Measurements from ENCODE around the gene AUH.
A peak's percentile ranks its signal among the peaks of the same experiment; 100 is the strongest.

AUH gene

DNA sequence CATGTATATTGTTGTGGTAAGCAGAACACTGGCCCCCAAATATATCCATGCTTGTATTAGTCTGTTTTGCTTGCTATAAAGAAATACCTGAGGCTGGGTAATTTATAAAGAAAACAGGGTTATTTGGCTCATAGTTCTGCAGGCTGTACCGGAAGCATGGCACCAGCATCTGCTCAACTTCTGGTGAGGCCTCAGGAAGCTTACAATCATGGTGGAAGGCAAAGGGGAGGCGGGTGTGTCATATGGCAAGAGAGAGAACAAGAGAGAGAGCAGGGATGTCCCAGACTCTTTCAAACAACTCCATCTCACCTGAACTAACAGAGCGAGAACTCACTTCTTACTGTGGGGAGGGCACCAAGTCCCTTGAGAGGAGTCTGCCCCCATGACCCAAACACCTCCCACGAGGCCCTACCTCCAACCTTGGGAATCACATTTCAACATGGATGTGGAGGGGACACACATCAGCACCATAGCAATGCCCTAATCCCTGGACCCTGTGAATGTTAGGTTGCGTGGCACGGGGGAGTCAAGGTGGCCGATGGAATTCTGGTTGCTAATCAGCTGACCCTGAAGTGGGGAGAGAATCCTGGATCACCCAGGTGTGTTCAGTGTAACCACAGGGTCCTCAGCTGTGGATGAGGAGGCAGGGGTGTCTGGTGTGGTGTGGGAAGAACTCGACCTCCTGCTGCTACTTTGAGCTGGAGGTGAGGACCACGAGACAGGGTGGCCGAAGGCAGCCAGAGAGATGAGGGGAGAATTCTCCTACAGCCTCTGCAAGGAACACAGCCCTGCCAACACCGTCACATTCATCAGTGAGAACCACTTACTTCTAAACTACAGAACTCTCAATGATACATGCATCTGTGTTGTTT, 172.8 kb downstream of the AUH start:
- Histone ChIP-seq H2AK5ac (ENCODE audit: low read length, severe bottlenecking) (no peak overlapping the region), H3K4ac (ENCODE audit: low read depth in 1 of 2, low read length in 2 of 2) (no peak overlapping the region), H3K23ac (ENCODE audit: low read length in 2 of 2) (no peak overlapping the region), H3K27me3 (ENCODE audit: control insufficient read depth in 1 of 2, insufficient read depth in 1 of 2, low read length in 2 of 2) (no peaks in the 10 kb centered on the region), H2BK15ac (ENCODE audit: low read depth, poor library complexity, severe bottlenecking) (no peak overlapping the region), H3K9ac (ENCODE audit: low read length) (no peak overlapping the region), H3K79me1 (replicated peaks; ENCODE audit: low read length, poor library complexity, severe bottlenecking) (no peaks in the 10 kb centered on the region), H3K9me3 (ENCODE audit: control insufficient read depth, low read length) (peaks cover 2% of the 10 kb centered on the region), H3K18ac (ENCODE audit: low read depth in 1 of 2, low read length in 2 of 2) (peak overlapping the region in 1 of 2 experiments; percentile 59), H2BK120ac (ENCODE audit: low read depth, low read length) (no peak overlapping the region), H3K27ac (ENCODE audit: low read length, poor library complexity, severe bottlenecking) (no peak overlapping the region), H2BK5ac (ENCODE audit: low read depth, low read length, poor library complexity, severe bottlenecking) (no peak overlapping the region), H3K36me3 (ENCODE audit: control insufficient read depth in 1 of 2, insufficient read depth in 2 of 2, low read depth in 1 of 2, low read length in 2 of 2) (no peaks in the 10 kb centered on the region), H3K4me1 (ENCODE audit: control insufficient read depth, insufficient read depth, low read depth, low read length) (peaks cover 31% of the 10 kb centered on the region), H3K14ac (ENCODE audit: low read length in 2 of 2) (no peak overlapping the region), H3K4me3 (ENCODE audit: insufficient read depth in 1 of 2, low read depth in 1 of 2, low read length in 2 of 2) (no peak overlapping the region), H2AFZ (ENCODE audit: low read depth, low read length) (no peak overlapping the region), H2BK12ac (ENCODE audit: low read length in 2 of 2) (peak overlapping the region in 1 of 2 experiments; percentile 68), H3K4me2 (ENCODE audit: low read length, poor library complexity, severe bottlenecking) (no peak overlapping the region), H4K8ac (ENCODE audit: low read length) (no peak overlapping the region), H4K91ac (ENCODE audit: low read length) (peak overlapping the region; percentile 34)
- WGBS, result 95% methylated on average over 7 of the region's 11 CpGs
- DNase-seq, result no peak

DNA sequence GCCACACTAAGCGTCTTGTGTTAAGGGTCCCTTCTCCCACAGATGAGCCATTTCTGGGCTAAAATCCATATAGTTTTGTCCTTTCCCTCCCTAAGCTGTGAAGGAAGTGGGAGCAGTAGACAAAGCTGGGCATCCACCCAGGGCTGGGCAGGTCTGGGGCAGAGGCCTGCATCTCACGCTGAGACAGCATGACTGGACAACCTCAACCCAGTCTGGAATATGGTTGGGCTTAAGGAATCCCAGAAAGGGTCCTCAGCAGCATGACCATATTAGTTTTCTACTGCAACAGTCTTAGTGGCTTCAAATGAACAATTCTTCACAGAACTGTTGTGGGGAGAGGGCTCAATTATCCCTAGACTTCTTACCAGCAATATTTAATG, 173.8 kb downstream of the AUH start:
- H2BK15ac ChIP-seq (ENCODE audit: low read depth, poor library complexity, severe bottlenecking), result peak overlapping the region; percentile 33
- H3K79me1 ChIP-seq (replicated peaks; ENCODE audit: low read length, poor library complexity, severe bottlenecking), result no peaks in the 10 kb centered on the region
- 58% methylated on average over 1 of the region's 2 CpGs for WGBS
- no peak overlapping the region for H2AK5ac ChIP-seq (ENCODE audit: low read length, severe bottlenecking)
- H3K4me1 ChIP-seq (ENCODE audit: control insufficient read depth, insufficient read depth, low read depth, low read length), result peaks cover 24% of the 10 kb centered on the region
- H2BK120ac ChIP-seq (ENCODE audit: low read depth, low read length), result no peak overlapping the region
- DNase-seq, result no peak
- H3K4ac ChIP-seq (ENCODE audit: low read depth in 1 of 2, low read length in 2 of 2), result no peak overlapping the region
- no peak overlapping the region for H3K18ac ChIP-seq (ENCODE audit: low read depth in 1 of 2, low read length in 2 of 2)
- H3K14ac ChIP-seq (ENCODE audit: low read length in 2 of 2), result no peak overlapping the region
- H2BK12ac ChIP-seq (ENCODE audit: low read length in 2 of 2), result no peak overlapping the region
- H3K4me2 ChIP-seq (ENCODE audit: low read length, poor library complexity, severe bottlenecking), result no peak overlapping the region
- no peak overlapping the region for H4K91ac ChIP-seq (ENCODE audit: low read length)
- H3K27me3 ChIP-seq (ENCODE audit: control insufficient read depth in 1 of 2, insufficient read depth in 1 of 2, low read length in 2 of 2), result no peaks in the 10 kb centered on the region
- peak overlapping the region; percentile 15 for H2BK5ac ChIP-seq (ENCODE audit: low read depth, low read length, poor library complexity, severe bottlenecking)
- no peaks in the 10 kb centered on the region for H3K36me3 ChIP-seq (ENCODE audit: control insufficient read depth in 1 of 2, insufficient read depth in 2 of 2, low read depth in 1 of 2, low read length in 2 of 2)
- no peak overlapping the region for H3K27ac ChIP-seq (ENCODE audit: low read length, poor library complexity, severe bottlenecking)
- H3K9ac ChIP-seq (ENCODE audit: low read length), result peak overlapping the region; percentile 52
- peaks cover 2% of the 10 kb centered on the region for H3K9me3 ChIP-seq (ENCODE audit: control insufficient read depth, low read length)
- H2AFZ ChIP-seq (ENCODE audit: low read depth, low read length), result no peak overlapping the region
- H3K23ac ChIP-seq (ENCODE audit: low read length in 2 of 2), result no peak overlapping the region
- H3K4me3 ChIP-seq (ENCODE audit: insufficient read depth in 1 of 2, low read depth in 1 of 2, low read length in 2 of 2), result no peak overlapping the region
- H4K8ac ChIP-seq (ENCODE audit: low read length), result no peak overlapping the region

DNA sequence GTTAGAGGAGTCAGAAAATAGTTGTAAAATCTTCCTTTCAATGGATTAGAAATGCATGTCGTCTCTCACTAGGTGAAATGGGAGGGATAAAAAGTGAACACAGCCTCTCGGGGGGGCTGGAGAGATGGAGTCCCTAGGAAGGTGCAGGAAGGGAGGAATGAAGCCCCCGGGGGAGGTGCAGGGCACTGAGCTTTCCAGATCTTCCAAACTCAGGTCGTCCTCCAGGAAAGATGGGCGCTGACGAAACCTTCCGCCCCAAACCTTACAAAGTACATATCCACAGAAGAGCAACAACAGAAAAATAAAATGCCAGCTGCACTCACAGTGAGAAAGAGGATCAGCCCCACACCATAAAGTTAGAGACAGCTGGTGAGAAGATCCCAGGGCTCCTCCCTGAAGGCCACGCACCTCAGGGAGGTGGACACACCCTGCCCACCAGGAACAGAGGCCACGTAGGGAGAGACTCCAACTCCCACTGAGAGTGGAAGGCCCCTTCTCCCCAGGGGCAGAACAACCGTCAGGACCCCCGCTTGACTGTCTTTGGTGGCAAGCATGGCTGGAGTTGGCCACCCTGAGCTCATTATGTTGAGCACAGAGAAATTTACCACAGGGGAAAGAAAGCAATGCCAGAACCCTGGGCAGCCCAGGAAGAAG, 174.3 kb downstream of the AUH start:
- Histone ChIP-seq H3K27me3 (ENCODE audit: control insufficient read depth in 1 of 2, insufficient read depth in 1 of 2, low read length in 2 of 2) (no peaks in the 10 kb centered on the region), H2BK120ac (ENCODE audit: low read depth, low read length) (no peak overlapping the region), H2BK15ac (ENCODE audit: low read depth, poor library complexity, severe bottlenecking) (peak overlapping the region; percentile 33), H2AFZ (ENCODE audit: low read depth, low read length) (no peak overlapping the region), H3K4ac (ENCODE audit: low read depth in 1 of 2, low read length in 2 of 2) (no peak overlapping the region), H3K4me2 (ENCODE audit: low read length, poor library complexity, severe bottlenecking) (no peak overlapping the region), H3K4me1 (ENCODE audit: control insufficient read depth, insufficient read depth, low read depth, low read length) (peaks cover 21% of the 10 kb centered on the region), H3K23ac (ENCODE audit: low read length in 2 of 2) (no peak overlapping the region), H3K79me1 (replicated peaks; ENCODE audit: low read length, poor library complexity, severe bottlenecking) (no peaks in the 10 kb centered on the region), H3K9me3 (ENCODE audit: control insufficient read depth, low read length) (peaks cover 2% of the 10 kb centered on the region), H2BK12ac (ENCODE audit: low read length in 2 of 2) (peak overlapping the region in 1 of 2 experiments; percentile 45), H3K27ac (ENCODE audit: low read length, poor library complexity, severe bottlenecking) (no peak overlapping the region), H4K8ac (ENCODE audit: low read length) (peak overlapping the region; percentile 32), H2BK5ac (ENCODE audit: low read depth, low read length, poor library complexity, severe bottlenecking) (peak overlapping the region; percentile 15), H3K36me3 (ENCODE audit: control insufficient read depth in 1 of 2, insufficient read depth in 2 of 2, low read depth in 1 of 2, low read length in 2 of 2) (no peaks in the 10 kb centered on the region), H3K18ac (ENCODE audit: low read depth in 1 of 2, low read length in 2 of 2) (peak overlapping the region in 1 of 2 experiments; percentile 30), H2AK5ac (ENCODE audit: low read length, severe bottlenecking) (peak overlapping the region; percentile 22), H3K4me3 (ENCODE audit: insufficient read depth in 1 of 2, low read depth in 1 of 2, low read length in 2 of 2) (no peak overlapping the region), H3K9ac (ENCODE audit: low read length) (peak overlapping the region; percentile 52), H3K14ac (ENCODE audit: low read length in 2 of 2) (no peak overlapping the region), H4K91ac (ENCODE audit: low read length) (peak overlapping the region; percentile 71)
- DNase-seq, result no peak
- WGBS, result 92% methylated on average over 11 of the region's 11 CpGs

DNA sequence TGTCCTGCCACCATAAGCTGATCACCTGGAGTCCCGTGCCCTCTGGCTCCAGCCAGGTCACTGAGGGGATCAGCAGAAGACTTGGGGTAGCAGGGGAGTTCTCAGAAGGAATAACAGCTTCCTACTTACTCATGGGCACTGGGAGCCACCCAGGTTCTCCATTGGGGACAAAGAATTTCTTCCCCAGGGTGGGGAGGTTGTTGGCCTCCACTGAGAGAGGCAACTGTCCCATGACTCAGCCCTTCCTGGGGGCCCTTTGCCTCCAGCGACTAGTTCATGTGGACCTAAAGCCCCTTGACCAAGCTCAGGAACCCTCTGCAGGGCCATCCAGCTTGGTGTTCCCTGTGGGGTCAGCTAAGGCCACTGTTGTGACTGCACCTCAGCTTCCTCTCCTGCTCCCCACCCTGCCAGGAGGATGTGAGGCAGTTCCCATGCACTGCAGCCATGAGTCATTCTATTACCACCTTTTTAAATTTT, 175.0 kb downstream of the AUH start:
- Histone ChIP-seq H2AFZ (ENCODE audit: low read depth, low read length) (no peak overlapping the region), H2AK5ac (ENCODE audit: low read length, severe bottlenecking) (no peak overlapping the region), H2BK5ac (ENCODE audit: low read depth, low read length, poor library complexity, severe bottlenecking) (no peak overlapping the region), H2BK120ac (ENCODE audit: low read depth, low read length) (no peak overlapping the region), H3K9ac (ENCODE audit: low read length) (no peak overlapping the region), H3K27me3 (ENCODE audit: control insufficient read depth in 1 of 2, insufficient read depth in 1 of 2, low read length in 2 of 2) (no peaks in the 10 kb centered on the region), H3K4ac (ENCODE audit: low read depth in 1 of 2, low read length in 2 of 2) (no peak overlapping the region), H3K27ac (ENCODE audit: low read length, poor library complexity, severe bottlenecking) (no peak overlapping the region), H2BK15ac (ENCODE audit: low read depth, poor library complexity, severe bottlenecking) (no peak overlapping the region), H3K4me1 (ENCODE audit: control insufficient read depth, insufficient read depth, low read depth, low read length) (peaks cover 16% of the 10 kb centered on the region), H4K8ac (ENCODE audit: low read length) (no peak overlapping the region), H3K9me3 (ENCODE audit: control insufficient read depth, low read length) (peaks cover 2% of the 10 kb centered on the region), H3K18ac (ENCODE audit: low read depth in 1 of 2, low read length in 2 of 2) (no peak overlapping the region), H3K14ac (ENCODE audit: low read length in 2 of 2) (no peak overlapping the region), H3K4me3 (ENCODE audit: insufficient read depth in 1 of 2, low read depth in 1 of 2, low read length in 2 of 2) (no peak overlapping the region), H3K4me2 (ENCODE audit: low read length, poor library complexity, severe bottlenecking) (no peak overlapping the region), H3K79me1 (replicated peaks; ENCODE audit: low read length, poor library complexity, severe bottlenecking) (no peaks in the 10 kb centered on the region), H4K91ac (ENCODE audit: low read length) (no peak overlapping the region), H2BK12ac (ENCODE audit: low read length in 2 of 2) (no peak overlapping the region), H3K36me3 (ENCODE audit: control insufficient read depth in 1 of 2, insufficient read depth in 2 of 2, low read depth in 1 of 2, low read length in 2 of 2) (no peaks in the 10 kb centered on the region), H3K23ac (ENCODE audit: low read length in 2 of 2) (no peak overlapping the region)
- 65% methylated on average over 2 of the region's 2 CpGs for WGBS
- DNase-seq, result no peak

Data from mesenchymal stem cell (in vitro differentiated cells and primary cell).